Measurements from ENCODE around the gene ZSWIM6. TPM values are rescaled to one million over a fixed set of nuclear protein-coding genes. Genes with fewer than 3 reads are reported as not detected.

Gene ZSWIM6
- total RNA-seq, 1 experiment from 2014 or later: 10.8 TPM

GRCh38 chr5:61582887-61583286, 250.8 kb downstream of the ZSWIM6 start:
- POLR2A ChIA-PET: no interaction called here
- H3K4me3 ChIP-seq (ENCODE audit: low read depth in 2 of 2, low read length in 2 of 2): no peak overlapping the region
- TF ChIP-seq TCF7L2 (IDR thresholded peaks at IDR 0.05; ENCODE audit: low read depth, low read length): no peak
- TF ChIP-seq, protein P1, sequence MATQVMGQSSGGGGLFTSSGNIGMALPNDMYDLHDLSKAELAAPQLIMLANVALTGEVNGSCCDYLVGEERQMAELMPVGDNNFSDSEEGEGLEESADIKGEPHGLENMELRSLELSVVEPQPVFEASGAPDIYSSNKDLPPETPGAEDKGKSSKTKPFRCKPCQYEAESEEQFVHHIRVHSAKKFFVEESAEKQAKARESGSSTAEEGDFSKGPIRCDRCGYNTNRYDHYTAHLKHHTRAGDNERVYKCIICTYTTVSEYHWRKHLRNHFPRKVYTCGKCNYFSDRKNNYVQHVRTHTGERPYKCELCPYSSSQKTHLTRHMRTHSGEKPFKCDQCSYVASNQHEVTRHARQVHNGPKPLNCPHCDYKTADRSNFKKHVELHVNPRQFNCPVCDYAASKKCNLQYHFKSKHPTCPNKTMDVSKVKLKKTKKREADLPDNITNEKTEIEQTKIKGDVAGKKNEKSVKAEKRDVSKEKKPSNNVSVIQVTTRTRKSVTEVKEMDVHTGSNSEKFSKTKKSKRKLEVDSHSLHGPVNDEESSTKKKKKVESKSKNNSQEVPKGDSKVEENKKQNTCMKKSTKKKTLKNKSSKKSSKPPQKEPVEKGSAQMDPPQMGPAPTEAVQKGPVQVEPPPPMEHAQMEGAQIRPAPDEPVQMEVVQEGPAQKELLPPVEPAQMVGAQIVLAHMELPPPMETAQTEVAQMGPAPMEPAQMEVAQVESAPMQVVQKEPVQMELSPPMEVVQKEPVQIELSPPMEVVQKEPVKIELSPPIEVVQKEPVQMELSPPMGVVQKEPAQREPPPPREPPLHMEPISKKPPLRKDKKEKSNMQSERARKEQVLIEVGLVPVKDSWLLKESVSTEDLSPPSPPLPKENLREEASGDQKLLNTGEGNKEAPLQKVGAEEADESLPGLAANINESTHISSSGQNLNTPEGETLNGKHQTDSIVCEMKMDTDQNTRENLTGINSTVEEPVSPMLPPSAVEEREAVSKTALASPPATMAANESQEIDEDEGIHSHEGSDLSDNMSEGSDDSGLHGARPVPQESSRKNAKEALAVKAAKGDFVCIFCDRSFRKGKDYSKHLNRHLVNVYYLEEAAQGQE (IDR thresholded peaks at IDR 0.05; ENCODE audit: insufficient read depth in 1 of 2, low read depth in 2 of 2, low read length in 1 of 2): no peak
- TF ChIP-seq, protein P2, sequence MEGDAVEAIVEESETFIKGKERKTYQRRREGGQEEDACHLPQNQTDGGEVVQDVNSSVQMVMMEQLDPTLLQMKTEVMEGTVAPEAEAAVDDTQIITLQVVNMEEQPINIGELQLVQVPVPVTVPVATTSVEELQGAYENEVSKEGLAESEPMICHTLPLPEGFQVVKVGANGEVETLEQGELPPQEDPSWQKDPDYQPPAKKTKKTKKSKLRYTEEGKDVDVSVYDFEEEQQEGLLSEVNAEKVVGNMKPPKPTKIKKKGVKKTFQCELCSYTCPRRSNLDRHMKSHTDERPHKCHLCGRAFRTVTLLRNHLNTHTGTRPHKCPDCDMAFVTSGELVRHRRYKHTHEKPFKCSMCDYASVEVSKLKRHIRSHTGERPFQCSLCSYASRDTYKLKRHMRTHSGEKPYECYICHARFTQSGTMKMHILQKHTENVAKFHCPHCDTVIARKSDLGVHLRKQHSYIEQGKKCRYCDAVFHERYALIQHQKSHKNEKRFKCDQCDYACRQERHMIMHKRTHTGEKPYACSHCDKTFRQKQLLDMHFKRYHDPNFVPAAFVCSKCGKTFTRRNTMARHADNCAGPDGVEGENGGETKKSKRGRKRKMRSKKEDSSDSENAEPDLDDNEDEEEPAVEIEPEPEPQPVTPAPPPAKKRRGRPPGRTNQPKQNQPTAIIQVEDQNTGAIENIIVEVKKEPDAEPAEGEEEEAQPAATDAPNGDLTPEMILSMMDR (IDR thresholded peaks at IDR 0.05): no peak
- no peak for TF ChIP-seq POLR2AphosphoS5 (IDR thresholded peaks at IDR 0.05; ENCODE audit: low read depth, low read length)
- TF ChIP-seq SIN3A (IDR thresholded peaks at IDR 0.05; ENCODE audit: borderline replicate concordance, insufficient read depth, low read depth, low read length): no peak
- in situ Hi-C loops (cut with HindIII; ENCODE audit: low pct_unique_long_range_greater_than_20kb, low sequenced_read_pairs) (no loop called here), intact Hi-C loops (cut with micrococcal nuclease; ENCODE audit: unreplicated experiment) (no loop called here)
- no TSS peak for BruUV-seq (replicated peaks)
- CTCF ChIA-PET: no interaction called here
- no peaks in the 10 kb centered on the region for H3K4me1 ChIP-seq (ENCODE audit: control insufficient read depth, insufficient read depth, low read length)
- ATAC-seq (no peak), DNase-seq (ENCODE audit: low read depth, low spot score) (no peak)
- H3K36me3 ChIP-seq (ENCODE audit: control insufficient read depth, insufficient read depth, low read length): no peaks in the 10 kb centered on the region
- H3K27me3 ChIP-seq (ENCODE audit: control insufficient read depth, insufficient read depth, low read length): peaks cover 9% of the 10 kb centered on the region; the same call in 1 of the 2 replicates
- no peak overlapping the region for H3K27ac ChIP-seq (ENCODE audit: low read length)
- H3K9me3 ChIP-seq (ENCODE audit: control insufficient read depth, insufficient read depth, low read depth, low read length): no peaks in the 10 kb centered on the region

- TF ChIP-seq, protein P1 (IDR thresholded peaks at IDR 0.05; ENCODE audit: insufficient read depth in 1 of 2, low read depth in 2 of 2, low read length in 1 of 2): no peak
- TF ChIP-seq SIN3A (IDR thresholded peaks at IDR 0.05; ENCODE audit: borderline replicate concordance, insufficient read depth, low read depth, low read length) (no peak), POLR2AphosphoS5 (IDR thresholded peaks at IDR 0.05; ENCODE audit: low read depth, low read length) (no peak), TCF7L2 (IDR thresholded peaks at IDR 0.05; ENCODE audit: low read depth, low read length) (no peak)
- TF ChIP-seq, protein P2 (IDR thresholded peaks at IDR 0.05): no peak
These were observed 254.3 kb downstream of the ZSWIM6 start for GRCh38 chr5:61586096-61587084.

More at GRCh38 chr5:61586096-61587084, 254.3 kb downstream of the ZSWIM6 start:
- ChIA-PET CTCF (no interaction called here), POLR2A (interaction anchor here (0.7 kb wide), 2 partner anchors 32 to 285 kb away, joined by 4 to 5 read pairs; no protein-coding TSS in a partner anchor)
- Histone ChIP-seq H3K27me3 (ENCODE audit: control insufficient read depth, insufficient read depth, low read length) (peaks cover 10% of the 10 kb centered on the region; the same call in 1 of the 2 replicates), H3K4me3 (ENCODE audit: low read depth in 2 of 2, low read length in 2 of 2) (no peak overlapping the region), H3K27ac (ENCODE audit: low read length) (no peak overlapping the region), H3K4me1 (ENCODE audit: control insufficient read depth, insufficient read depth, low read length) (no peaks in the 10 kb centered on the region), H3K9me3 (ENCODE audit: control insufficient read depth, insufficient read depth, low read depth, low read length) (no peaks in the 10 kb centered on the region), H3K36me3 (ENCODE audit: control insufficient read depth, insufficient read depth, low read length) (no peaks in the 10 kb centered on the region)
- DNase-seq (ENCODE audit: low read depth, low spot score) (no peak), ATAC-seq (no peak)
- in situ Hi-C loops (cut with HindIII; ENCODE audit: low pct_unique_long_range_greater_than_20kb, low sequenced_read_pairs) (no loop called here), intact Hi-C loops (cut with micrococcal nuclease; ENCODE audit: unreplicated experiment) (no loop called here)
- no TSS peak for BruUV-seq (replicated peaks)
